ENCODE measurements around the gene HAL.

Gene HAL

DNA sequence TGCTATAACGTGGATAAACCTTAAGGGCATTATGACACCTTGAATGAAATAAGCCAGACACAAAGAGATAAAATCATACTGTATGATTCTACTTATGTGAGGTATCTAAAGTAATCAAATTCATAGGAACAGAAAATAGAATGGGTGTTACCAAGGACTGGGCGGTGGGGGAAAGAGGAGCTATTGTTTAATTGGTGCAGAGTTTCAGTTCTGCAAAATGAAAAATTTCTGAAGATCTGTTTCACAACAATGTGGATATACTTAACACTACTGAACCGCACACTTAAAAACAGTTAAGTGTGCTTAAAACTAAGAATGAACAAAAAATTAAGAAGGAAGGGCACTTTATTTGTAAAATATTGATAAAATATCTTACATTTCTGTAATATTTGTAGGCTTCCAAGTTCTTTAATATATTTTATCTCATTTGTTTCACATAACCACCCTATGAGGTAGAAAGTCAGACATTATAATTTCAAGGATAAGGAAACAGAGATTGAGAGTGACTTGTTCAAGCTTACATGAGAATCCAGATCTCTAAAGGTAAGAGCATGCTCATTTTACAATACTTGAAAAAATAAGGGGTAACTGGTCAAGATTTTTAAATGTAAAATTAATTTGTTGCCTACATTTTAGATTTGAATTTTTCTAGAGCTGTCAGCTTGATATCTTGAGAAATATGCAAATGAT is 24.3 kb upstream of the HAL start:
- Histone ChIP-seq H3K4me3 (no peak overlapping the region), H3K27ac (peak overlapping the region in 2 of 21 experiments; percentile 21 to 25)

DNA sequence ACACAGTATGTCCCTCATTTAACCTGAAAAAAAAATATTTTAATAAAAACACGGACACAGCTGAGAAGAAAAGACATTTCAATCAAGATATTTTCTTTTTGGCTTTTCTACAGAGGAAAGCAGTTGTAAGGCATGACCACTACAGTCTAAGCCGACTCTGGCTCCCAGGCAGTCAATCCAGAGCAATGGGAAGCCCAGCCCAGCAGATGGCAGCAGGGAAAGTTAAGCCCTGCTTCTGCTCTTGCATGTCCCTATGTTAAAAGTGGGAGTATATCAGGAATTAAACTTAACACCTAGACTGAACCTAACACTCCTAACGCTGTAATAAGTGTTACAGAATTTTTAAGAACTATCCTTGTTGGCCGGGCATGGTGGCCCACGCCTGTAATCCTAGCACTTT is 19.5 kb upstream of the HAL start:
- H3K4me3 ChIP-seq, result no peak overlapping the region
- H3K27ac ChIP-seq, result no peak overlapping the region

DNA sequence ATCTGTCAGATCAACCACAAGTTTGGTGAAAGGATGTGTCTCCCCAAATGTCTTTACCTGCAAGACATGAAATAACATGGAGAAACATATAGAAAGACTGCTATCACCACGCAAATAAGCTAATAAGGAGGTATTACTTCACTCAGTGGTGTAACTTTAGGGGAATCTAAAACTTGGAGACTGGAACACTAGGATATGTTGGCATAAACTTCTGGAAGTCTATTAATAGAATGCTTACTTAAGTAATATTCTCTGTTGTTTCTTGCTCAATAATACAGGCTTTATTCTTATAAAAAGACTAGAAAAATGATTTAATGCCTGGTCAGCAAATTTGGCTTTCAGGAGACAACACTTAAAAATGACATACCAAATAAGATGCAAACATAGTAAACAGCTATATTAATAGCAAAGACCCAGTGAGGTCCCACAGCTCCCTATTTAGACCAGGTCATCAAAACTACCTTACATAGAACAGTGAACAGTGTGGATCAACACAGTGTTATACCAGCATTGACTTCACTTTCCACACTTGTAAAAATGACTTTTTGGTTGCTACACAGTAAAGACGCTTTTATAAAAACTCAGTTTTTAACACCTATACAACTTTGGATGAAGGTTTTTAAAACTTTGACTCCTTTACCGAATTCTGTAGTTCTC is 18.9 kb upstream of the HAL start:
- H3K4me3 ChIP-seq, result no peak overlapping the region
- no peak overlapping the region for H3K27ac ChIP-seq

DNA sequence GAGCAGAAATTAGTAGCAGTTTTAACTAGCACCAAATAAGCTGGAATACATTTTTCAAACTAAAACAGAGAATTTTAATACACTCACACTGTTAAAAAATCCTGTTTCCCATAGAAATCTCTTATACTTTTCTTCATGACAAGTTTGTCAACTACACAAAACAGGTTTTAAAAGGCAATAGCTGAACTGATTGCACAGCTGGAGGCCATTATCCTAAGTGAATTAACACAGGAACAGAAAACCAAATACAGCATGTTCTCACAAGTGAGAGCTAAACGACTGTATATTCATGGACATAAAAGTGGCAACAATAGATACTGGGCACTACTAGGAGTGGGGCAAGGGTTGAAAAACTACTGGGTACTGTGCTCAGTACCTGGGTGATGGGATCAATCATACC is 11.6 kb upstream of the HAL start:
- H3K27ac ChIP-seq, result no peak overlapping the region
- H3K4me3 ChIP-seq, result no peak overlapping the region

DNA sequence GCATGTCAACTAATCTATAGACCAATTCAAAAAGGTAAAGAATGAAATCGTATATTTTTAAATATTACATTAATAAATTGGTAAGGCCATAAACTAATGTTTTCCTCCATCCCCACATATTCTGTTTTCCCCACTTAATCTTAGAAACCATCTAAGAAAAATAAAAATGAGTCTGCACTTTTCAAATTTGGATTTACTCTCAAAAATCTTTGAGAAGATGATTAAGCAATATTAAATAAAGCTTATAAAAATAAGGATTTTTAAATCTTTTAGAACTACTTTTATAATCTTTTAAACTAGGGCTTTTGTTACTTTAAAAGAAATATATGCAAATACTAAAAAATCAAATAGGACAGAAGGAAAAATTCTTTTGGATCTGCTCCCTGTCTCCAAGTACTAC is 10.6 kb upstream of the HAL start:
- Histone ChIP-seq H3K4me3 (no peak overlapping the region), H3K27ac (no peak overlapping the region)

DNA sequence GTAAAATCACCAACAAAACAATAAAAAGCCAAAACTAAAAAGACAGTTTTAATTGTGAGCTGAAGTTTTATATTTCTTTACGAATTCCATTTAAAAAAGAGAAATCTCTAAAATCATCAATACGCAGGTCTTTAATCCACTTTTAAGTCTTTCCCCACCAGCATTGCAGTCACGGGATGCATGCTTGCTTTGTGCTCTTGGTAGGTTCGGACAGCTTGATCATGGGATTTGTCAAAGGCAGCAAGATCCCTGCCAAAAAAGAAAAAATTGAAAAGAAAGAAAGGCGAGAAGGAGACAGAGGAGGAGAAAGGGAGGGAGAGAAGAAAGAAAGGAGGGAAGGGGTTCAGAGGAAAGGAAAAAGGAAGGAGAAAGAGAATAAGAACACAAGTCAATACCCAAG is 4.7 kb upstream of the HAL start:
- no peak overlapping the region for H3K27ac ChIP-seq

DNA sequence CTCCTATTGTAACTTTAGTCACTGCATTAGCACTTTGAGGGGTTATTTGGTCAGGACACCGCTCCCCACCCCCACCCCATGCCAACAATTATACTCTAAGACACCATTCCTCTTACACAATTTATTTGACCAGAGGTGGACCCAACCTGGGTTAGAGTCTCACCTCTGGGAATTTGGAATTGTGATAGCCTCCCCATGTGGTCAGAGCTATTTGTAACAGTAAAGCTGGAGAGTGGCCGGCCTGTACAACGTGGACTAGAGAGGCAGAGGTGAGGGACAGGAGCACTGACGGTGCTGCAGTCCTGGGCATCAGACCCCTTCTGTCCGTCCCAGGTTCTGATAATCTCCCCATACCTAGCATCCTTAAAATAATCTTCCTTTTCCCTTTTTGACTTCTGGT is 3.3 kb upstream of the HAL start:
- H3K4me3 ChIP-seq, result no peak overlapping the region
- no peak overlapping the region for H3K27ac ChIP-seq

More for the DNA sequence above, 4.7 kb upstream of the HAL start:
- H3K4me3 ChIP-seq, result no peak overlapping the region

DNA sequence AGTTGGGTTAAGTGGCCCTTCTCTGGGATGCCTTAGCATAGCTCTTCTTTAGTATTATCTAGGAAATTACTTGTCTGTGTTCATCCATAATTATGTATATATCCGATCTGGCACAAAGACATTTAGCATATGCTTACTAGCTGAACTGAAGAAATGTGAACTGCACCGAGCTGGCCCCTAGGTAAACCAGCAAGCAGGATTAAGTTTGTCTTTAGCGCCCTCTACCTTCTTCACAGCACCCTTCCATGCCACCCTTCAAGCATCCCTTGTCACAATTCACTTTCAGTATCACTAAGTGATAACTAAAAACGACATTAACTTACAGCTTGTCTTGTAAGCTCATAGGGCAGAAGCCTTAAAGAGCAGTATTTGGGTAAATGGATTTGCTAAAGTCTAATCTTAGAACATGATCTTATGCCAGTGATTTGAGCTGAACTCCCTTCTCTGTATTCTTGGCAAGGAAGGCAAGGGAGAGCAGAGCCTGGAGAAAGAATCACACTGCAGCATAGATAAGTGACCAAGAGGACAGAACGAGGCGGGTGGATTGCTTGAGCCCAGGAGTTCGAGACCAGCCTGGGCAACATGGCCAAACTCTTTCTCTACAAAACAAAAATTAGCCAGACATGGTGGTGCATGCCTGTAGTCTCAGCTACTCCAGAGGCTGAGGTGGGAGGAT is 2.6 kb upstream of the HAL start:
- Histone ChIP-seq H3K4me3 (no peak overlapping the region), H3K27ac (no peak overlapping the region)

DNA sequence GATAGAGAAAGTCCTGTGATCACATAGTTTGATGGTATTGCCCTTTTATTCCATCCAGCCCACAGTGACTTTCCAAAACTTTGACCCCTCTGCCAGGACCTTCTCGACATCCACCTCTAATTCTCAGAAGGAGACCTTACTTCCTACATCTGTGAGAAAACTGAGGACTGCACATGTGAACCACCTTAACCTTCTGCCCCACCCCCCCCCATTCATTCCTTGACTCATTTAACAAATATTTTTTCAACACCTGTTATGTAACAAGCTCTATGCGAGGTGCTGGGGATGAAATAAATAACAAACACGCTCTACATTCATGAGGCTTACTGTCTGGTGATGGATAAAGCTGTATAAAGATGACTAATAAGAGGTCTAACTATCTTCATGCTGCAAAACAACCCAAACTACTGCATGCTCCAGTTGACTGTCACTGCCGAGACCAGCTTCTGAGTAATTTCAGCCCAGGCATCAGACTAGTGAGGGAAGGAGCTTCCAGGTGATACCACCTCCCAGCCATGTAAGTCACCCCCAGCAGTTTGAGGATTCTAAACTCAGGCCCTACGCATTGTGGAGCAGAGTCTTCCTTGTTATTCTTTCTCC is 1.9 kb upstream of the HAL start:
- Histone ChIP-seq H3K4me3 (no peak overlapping the region), H3K27ac (peak overlapping the region in 1 of 21 experiments; percentile 30)

DNA sequence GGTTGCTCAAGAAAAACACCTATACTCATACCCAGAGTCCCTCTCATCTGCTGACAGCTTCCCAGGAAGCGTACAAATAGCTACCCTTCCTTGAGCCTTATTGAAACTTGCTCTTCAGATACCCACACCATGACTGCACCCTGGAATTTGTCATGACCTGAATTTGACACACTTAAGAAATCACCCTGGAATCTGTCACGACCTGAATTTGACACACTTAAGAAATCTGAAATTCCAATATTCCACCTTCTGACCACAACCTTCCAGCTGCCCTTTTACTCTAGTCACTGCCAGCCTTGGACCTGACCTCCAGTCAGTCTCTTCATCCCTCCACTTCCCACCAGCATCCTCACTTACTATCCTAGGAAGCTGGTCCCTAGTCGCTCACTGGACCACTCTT is 1.1 kb upstream of the HAL start:
- Histone ChIP-seq H3K4me3 (no peak overlapping the region), H3K27ac (peak overlapping the region in 1 of 21 experiments; percentile 65)

DNA sequence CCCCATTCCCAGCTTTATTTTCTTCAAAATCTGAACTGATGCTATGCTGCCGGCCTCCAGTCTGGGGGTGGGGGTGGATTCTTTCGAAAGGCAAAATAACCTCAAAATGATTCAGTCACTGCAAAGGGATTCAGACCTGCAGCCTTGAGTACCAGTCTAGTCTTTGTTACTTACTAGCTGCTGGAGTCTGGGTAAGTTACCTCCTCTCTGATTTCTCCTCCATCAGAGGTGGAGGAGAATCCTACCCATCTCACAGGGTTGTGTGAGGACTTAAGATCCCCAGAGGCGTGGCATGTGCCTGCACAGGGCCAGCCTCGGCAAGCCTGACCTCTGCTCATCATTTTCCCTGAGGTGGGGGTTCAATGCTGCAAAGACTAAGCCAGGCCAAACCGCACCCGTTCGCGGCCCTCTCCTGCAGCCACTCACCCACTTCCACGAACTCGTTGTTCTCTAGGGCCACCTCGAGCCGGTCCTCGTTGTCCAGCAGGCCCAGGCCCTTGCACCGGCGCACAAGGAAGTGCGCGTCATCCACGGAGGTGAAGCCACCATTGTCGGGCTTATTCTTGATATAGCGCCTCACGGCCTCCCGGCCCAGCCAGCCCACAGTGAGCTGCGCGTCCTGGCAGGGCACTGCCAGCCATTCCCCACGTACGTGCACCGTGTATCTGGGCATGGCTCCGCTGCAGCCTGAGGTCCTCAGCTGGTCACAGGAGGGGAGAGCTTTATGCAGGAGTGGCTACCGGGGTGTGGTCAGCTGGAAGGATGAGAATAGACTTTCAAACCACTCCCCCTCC is 709 bp downstream of the HAL start:
- no peak overlapping the region for H3K4me3 ChIP-seq
- peak overlapping the region in 4 of 21 experiments; percentile 32 to 65 (median 62) for H3K27ac ChIP-seq

DNA sequence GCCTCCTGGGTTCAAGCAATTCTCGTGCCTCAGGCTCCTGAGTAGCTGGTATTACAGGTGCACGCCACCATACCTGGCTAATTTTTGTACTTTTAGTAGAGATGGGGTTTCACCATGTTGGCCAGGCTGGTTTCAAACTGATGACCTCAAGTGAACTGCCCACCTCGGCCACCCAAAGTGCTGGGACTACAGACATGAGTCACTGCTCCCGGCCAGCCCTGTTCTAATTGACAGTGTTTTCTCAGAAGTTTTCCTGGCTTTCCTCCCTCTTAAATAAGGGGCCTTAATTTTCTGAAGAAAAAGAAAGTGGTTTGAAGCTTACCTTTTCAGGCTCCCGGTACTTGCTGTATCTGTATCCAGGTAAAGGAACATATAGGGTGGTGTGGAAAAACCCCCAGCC is 1.7 kb downstream of the HAL start:
- no peak overlapping the region for H3K27ac ChIP-seq
- H3K4me3 ChIP-seq, result no peak overlapping the region

DNA sequence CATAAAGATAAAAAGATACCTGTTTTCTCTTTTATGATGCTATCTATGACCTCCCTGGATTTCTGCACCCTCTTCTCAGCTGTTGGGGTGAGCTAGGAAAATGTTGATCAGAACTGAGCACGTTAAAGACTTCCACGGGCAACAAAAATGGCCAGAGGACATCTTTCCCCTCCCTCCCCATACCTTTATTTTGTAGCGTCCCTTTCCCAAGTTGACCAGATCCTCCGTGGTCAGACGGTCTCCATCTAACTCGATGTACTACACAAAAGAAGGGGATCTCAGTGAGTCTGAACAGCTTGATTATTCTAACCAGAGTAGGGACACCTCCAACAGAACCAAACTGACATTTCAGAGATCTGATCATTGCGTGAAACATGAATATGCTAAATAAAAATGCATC is 2.2 kb downstream of the HAL start:
- H3K27ac ChIP-seq, result no peak overlapping the region
- H3K4me3 ChIP-seq, result no peak overlapping the region

DNA sequence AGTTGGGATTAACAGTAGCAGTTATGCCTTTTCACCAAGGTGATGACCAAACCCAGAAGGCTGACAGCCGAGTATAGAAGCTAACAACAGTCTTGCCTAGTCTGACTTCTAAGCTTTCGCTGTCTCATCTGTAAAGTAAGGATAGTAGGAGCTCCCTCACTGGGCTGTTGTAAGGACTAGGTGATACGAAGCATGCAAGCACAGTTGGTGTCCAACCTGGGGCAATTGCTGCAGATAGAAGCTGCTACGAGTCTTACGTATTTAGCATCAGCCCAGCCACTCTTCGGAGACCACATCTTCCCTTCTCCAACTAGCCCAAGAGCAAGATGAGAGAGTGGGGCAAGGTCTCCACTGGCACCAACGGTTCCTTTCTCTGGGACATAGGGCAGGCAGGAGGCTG is 6.0 kb downstream of the HAL start:
- Histone ChIP-seq H3K4me3 (no peak overlapping the region), H3K27ac (no peak overlapping the region)

DNA sequence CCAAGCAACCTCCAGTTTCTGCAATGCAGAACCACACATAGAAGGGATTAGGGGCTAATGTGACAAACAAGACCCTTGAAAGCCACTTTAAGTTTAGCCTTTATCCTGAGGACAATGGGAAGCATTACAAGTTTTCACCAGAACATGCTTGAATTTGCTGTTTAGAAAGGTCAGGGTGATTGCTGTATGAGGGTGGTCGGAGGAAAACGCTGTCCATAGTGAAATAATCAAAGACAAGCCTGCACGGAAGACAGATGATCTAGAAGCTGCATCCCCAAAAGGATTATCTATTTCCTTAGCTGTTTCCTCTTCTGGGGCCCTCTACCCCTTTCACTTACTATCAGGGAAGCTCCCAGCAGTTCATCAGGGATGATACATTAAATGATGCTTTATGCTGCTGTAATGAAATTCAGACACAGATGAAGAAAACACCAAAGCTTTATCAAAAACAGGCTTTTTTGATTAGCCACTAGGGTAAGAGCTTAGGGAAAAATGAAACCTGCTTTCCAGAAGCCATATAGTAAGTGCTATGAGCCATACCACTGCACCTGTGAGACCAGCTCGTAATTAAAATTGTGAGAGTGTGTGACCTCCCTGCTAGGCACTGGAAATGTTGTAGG is 6.5 kb downstream of the HAL start:
- Histone ChIP-seq H3K4me3 (no peak overlapping the region), H3K27ac (no peak overlapping the region)

DNA sequence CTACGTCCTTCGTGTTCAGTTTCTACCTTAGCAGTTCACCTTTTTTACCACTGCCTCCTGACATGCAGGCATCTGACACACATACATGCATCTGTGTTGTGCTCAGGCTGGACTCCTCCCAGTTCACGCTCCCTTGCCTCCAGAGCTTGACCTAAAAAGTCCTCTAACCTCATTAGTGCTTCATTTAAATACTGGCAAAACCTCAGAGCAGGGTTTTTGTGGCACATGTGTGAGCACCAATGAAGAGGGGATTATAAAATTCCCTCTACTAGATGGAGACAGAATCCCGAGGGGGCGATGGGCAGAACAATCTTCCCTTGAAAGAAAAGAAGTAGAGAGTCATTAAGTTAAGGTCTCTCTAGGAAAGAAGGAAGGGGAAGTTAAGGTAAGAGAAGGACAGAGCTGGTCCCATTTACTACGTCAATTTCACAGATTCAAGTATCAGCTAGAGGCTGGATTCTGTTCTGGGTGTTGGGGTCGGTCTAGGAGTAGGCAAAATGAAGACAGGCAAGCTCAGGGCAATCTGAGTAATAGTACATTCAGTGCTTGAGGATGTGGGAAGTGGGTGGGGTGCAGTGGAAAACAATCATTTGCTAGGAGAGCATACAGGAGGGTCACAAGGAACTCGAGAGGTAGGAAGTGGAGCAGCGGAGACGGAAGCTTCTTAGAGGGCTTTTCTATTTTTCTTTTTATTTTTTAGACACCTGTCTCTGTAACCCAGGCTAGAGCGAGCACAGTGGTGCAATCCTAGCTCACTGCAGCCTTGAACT is 7.5 kb downstream of the HAL start:
- Histone ChIP-seq H3K27ac (no peak overlapping the region), H3K4me3 (no peak overlapping the region)

DNA sequence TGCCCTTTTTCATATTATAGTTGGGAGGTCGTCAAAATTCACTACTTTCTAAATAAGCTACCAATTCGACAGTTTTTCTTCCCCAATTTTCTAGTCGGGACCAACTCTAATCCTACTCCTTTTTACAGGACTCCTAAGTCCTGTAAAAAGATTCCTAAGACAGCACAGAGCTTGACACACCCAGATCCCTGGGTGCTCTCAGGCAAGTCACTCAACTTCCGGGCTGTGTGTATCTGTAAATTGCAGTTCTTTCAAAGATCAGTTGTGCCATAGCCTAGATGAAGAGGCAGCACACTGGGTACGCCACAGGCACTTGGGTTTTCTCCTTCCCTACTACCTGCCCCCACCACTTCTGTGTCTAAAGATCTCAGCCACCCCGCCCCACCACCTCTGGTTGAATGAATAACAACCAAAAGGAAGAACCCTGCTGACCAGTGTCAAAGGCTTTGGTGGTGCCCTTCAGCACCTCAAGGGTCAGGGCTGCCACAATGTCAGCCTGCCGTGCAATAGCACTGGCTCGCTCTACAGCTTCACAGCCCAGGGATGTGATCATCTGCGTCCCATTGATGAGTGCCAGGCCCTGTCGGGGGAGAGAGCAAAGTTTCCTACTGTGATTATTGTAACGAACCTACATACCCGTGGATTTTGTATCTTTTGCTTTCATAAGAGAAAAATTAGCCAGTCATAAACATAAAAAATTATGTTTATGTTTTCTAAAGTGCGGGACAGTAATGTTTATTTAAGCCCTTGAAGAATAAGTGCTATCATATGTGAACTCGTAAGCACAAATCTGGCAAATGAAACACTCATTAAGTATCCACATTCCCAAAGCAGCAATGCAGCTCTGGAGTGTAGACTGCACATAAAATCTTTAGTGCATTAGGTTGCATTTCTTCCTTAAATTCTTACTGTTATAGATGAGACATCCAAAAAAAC is 9.2 kb downstream of the HAL start:
- Histone ChIP-seq H3K4me3 (no peak overlapping the region), H3K27ac (no peak overlapping the region)

DNA sequence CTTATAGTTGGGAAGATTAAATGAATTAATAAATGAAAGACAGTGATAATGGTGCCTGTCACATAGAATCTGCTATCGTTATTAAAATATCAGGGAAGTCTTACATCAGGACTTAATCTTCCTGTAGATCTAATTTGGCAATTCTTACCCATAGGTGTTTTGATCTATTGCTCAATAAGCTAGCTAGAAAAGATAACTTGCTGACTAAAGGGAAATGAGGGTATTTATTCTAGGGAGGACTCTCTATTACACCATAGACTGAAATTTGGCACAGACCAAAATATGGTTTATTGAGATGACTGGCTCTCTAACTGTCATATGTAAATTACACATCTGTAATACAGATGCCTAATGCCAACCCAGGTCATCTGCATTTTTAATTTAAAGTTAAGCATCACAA is 11.5 kb downstream of the HAL start:
- Histone ChIP-seq H3K4me3 (no peak overlapping the region), H3K27ac (no peak overlapping the region)
